ENCODE data around the gene TNFSF11.
"Not testable (repeated sequence)": the region's sequence is repeated elsewhere in the genome, so short reads cannot be mapped to it uniquely, and the experiment has no call there.

Gene TNFSF11

DNA sequence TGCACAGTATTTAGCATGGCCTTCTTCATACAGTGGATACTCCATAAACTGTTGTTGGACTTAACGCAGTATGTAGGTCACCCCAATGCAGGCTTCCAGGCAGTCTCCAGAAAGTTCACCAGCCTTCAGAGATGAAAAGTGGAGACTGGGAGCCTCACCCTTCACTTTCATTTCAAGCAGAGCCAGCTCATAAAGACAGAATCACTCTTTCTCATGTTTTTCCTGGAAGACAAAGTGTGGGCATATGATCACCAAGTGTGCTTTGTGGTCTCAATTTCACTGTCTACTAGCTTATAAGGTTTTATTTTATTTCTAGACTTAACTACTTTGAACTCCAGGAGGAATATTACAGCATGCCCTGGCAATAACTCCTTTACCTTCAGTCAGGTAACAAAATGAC lies 26.3 kb upstream of the TNFSF11 start:
- H3K4me3 ChIP-seq (ENCODE audit: low read length) = no peak overlapping the region
- no peak for DNase-seq (ENCODE audit: low read depth)
- TF ChIP-seq CTCF (conservative IDR thresholded peaks at IDR 0.05; ENCODE audit: low read length) = no peak

GRCh38 chr13:42548731-42549551 lies 25.0 kb upstream of the TNFSF11 start:
- H3K4me3 ChIP-seq (ENCODE audit: low read length) = no peak overlapping the region
- DNase-seq (ENCODE audit: low read depth) = no peak
- no peak for TF ChIP-seq CTCF (conservative IDR thresholded peaks at IDR 0.05; ENCODE audit: low read length)

DNA sequence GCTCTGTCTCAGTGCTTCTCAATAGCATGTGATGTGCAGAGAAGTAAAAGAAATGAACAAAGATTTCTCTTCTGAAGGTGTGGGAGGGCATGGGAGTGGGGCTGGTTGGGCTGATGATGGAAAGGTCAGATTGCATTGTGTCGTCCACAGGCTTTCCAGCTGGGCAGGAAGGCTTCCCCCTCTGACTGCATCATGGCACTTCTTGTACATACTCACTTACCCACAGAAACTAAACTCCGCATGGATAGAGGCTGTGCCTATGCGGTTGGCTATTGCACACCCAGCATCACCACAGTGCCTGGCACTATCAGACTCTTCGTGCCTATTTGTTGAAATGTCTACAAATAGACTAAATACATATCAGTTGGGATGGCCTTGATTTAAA lies 24.4 kb upstream of the TNFSF11 start:
- no peak overlapping the region for H3K4me3 ChIP-seq (ENCODE audit: low read length)
- no peak for TF ChIP-seq CTCF (conservative IDR thresholded peaks at IDR 0.05; ENCODE audit: low read length)

DNA sequence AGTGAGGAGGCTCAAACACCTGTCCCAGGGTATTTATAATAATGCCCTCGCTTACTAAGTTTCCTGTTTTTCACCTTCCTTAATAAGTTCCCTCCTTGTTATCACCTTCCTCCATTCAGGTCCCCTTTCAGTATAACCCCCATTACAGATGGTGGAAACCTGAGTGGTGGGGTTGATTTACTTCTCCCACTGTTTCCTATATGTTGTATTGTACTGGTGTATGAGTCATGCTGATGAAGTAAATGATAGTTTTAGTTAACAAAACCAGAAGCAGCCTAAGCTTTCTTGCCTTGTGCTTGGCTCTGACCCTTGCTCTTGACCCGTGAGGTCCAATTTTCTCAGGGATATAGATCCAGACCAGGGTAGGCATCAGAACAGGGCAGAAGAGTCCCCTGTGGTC lies 22.3 kb upstream of the TNFSF11 start:
- no peak overlapping the region for H3K4me3 ChIP-seq (ENCODE audit: low read length)
- no peak for TF ChIP-seq CTCF (conservative IDR thresholded peaks at IDR 0.05; ENCODE audit: low read length)
- DNase-seq (ENCODE audit: low read depth) = no peak

More for the DNA sequence above, 24.4 kb upstream of the TNFSF11 start:
- DNase-seq (ENCODE audit: low read depth) = no peak

GRCh38 chr13:42553098-42554046 lies 20.6 kb upstream of the TNFSF11 start:
- no peak overlapping the region for H3K4me3 ChIP-seq (ENCODE audit: low read length)
- DNase-seq (ENCODE audit: low read depth) = no peak
- TF ChIP-seq CTCF (conservative IDR thresholded peaks at IDR 0.05; ENCODE audit: low read length) = no peak

GRCh38 chr13:42559057-42559456 lies 14.9 kb upstream of the TNFSF11 start:
- no peak for DNase-seq (ENCODE audit: low read depth)
- no peak overlapping the region for H3K4me3 ChIP-seq (ENCODE audit: low read length)
- no peak for TF ChIP-seq CTCF (conservative IDR thresholded peaks at IDR 0.05; ENCODE audit: low read length)

GRCh38 chr13:42559573-42560218 lies 14.3 kb upstream of the TNFSF11 start:
- H3K4me3 ChIP-seq (ENCODE audit: low read length); DNase-seq (ENCODE audit: low read depth): not testable (repeated sequence)

DNA sequence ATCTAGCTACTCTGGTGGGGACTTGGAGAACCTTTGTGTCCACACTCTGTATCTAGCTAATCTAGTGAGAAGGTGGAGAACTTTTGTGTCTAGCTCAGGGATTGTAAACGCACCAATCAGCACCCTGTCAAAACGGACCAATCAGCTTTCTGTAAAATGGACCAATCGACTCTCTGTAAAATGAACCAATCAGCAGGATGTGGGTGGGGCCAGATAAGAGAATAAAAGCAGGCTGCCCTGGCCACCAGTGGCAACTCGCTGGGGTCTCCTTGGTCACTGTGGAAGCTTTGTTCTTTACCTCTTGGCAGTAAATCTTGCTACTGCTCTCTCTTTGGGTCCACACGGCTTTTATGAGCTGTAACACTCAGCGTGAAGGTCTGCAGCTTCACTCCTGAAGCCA lies 13.6 kb upstream of the TNFSF11 start:
- not testable (repeated sequence) for H3K4me3 ChIP-seq (ENCODE audit: low read length); DNase-seq (ENCODE audit: low read depth)
